GM23338 (cell line): Measurements from ENCODE around the gene CTNNA1. TPM values are rescaled to one million over a fixed set of nuclear protein-coding genes. Genes with fewer than 3 reads are reported as not detected.

Experiments
- ATAC-seq: fragments of 200-7000 bp; cut with Tn5 transposase; 3 replicates; pipeline ENCODE4 v1.9.1; 2020
- DNase-seq: peaks from one replicate; pipeline ENCODE4 v3.0.0-alpha.2; 2015; ENCODE audit warnings: low spot score
- H2AFZ ChIP-seq: fragments of 200-600 bp; sonication (generic); 2 replicates; pipeline ENCODE4 v1.8.0; 2016; ENCODE audit warnings: antibody characterized with exemption, mild to moderate bottlenecking, moderate library complexity
- H3F3A ChIP-seq: fragments of 200-600 bp; sonication (generic); replicated peaks from 2 replicates; pipeline ENCODE4 v1.8.0; 2017; ENCODE audit warnings: antibody characterized with exemption, mixed run types, low read depth
- H3K27ac ChIP-seq: fragments of 200-600 bp; sonication (generic); 2 replicates; pipeline ENCODE4 v1.6.1; 2016; ENCODE audit warnings: low read depth
- H3K27me3 ChIP-seq: fragments of 200-600 bp; sonication (generic); 2 replicates; pipeline ENCODE4 v1.8.0; 2016; ENCODE audit warnings: mild to moderate bottlenecking, mixed run types, moderate library complexity; ENCODE audit not compliant: insufficient read depth
- H3K36me3 ChIP-seq: fragments of 200-600 bp; sonication (generic); 2 replicates; pipeline ENCODE4 v1.8.0; 2016; ENCODE audit warnings: mild to moderate bottlenecking; ENCODE audit not compliant: insufficient read depth
- H3K4me1 ChIP-seq: fragments of 200-600 bp; sonication (generic); 2 replicates; pipeline ENCODE4 v1.8.0; 2016; ENCODE audit warnings: mild to moderate bottlenecking, moderate library complexity; ENCODE audit not compliant: insufficient read depth
- H3K4me2 ChIP-seq: fragments of 200-600 bp; sonication (generic); 2 replicates; pipeline ENCODE4 v1.7.1; 2017; ENCODE audit warnings: mixed run types
- H3K4me3 ChIP-seq: fragments of 200-600 bp; sonication (generic); 2 replicates; pipeline ENCODE4 v1.6.1; 2016; ENCODE audit warnings: mixed run types
- H3K79me2 ChIP-seq: fragments of 200-600 bp; sonication (generic); replicated peaks from 2 replicates; pipeline ENCODE4 v1.8.0; 2017; ENCODE audit warnings: mild to moderate bottlenecking; ENCODE audit not compliant: insufficient read depth
- H3K9me2 ChIP-seq: fragments of 200-600 bp; sonication (generic); 2 replicates; pipeline ENCODE4 v1.8.0; 2017; ENCODE audit not compliant: insufficient read depth
- H4K20me1 ChIP-seq: fragments of 200-600 bp; sonication (generic); replicated peaks from 2 replicates; pipeline ENCODE4 v1.8.0; 2017; ENCODE audit warnings: mild to moderate bottlenecking; ENCODE audit not compliant: insufficient read depth
- H3K27ac Mint-ChIP-seq: 2 replicates; pipeline ENCODE4 v1.8.0; 2020; ENCODE audit warnings: inconsistent platforms, mild to moderate bottlenecking, moderate library complexity, mixed read lengths
- H3K27me3 Mint-ChIP-seq: 3 replicates; pipeline ENCODE4 v1.8.0; 2022; ENCODE audit warnings: low read depth, mild to moderate bottlenecking, moderate library complexity, mixed read lengths, inconsistent platforms; ENCODE audit not compliant: insufficient read depth, poor library complexity
- H3K36me3 Mint-ChIP-seq: 3 replicates; pipeline ENCODE4 v1.8.0; 2021; ENCODE audit warnings: low read depth, mild to moderate bottlenecking, inconsistent platforms, moderate library complexity, mixed read lengths
- H3K4me1 Mint-ChIP-seq: 3 replicates; pipeline ENCODE4 v1.8.0; 2020; ENCODE audit warnings: mild to moderate bottlenecking, inconsistent platforms, mixed read lengths
- H3K4me3 Mint-ChIP-seq: 3 replicates; pipeline ENCODE4 v1.8.0; 2021; ENCODE audit warnings: moderate library complexity, mild to moderate bottlenecking, inconsistent platforms, mixed read lengths
- H3K9me3 Mint-ChIP-seq: 3 replicates; pipeline ENCODE4 v1.8.0; 2020; ENCODE audit warnings: moderate library complexity, mild to moderate bottlenecking, inconsistent platforms, mixed read lengths
- CREB1 ChIP-seq: fragments of 250-450 bp; sonication (Bioruptor Pico); IDR thresholded peaks from 2 replicates; pipeline ENCODE4 v1.5.0; 2020; ENCODE audit warnings: low read depth, mild to moderate bottlenecking, moderate library complexity
- CTCF ChIP-seq, 2 experiments: fragments of 200-600 bp in 1 of 2; sonication (generic) in 1 of 2; conservative IDR thresholded peaks; 2 replicates each; pipeline versions ENCODE4 v1.5.1 to v1.6.1; 2016 to 2017; ENCODE audit warnings: antibody characterized with exemption in 2 of 2, low read depth in 2 of 2, mild to moderate bottlenecking in 2 of 2, moderate library complexity in 1 of 2
- ETS1 ChIP-seq: IDR thresholded peaks from 2 replicates; pipeline ENCODE4 v1.6.1; 2016; ENCODE audit warnings: antibody characterized with exemption
- EZH2 ChIP-seq: fragments of 200-600 bp; sonication (generic); IDR thresholded peaks from one replicate; pipeline ENCODE4 v1.8.0; 2017; ENCODE audit warnings: antibody characterized with exemption, mild to moderate bottlenecking, low read depth; ENCODE audit not compliant: unreplicated experiment
- EZH2phosphoT487 ChIP-seq: fragments of 200-600 bp; sonication (generic); IDR thresholded peaks from one replicate; pipeline ENCODE4 v1.8.1; 2018; ENCODE audit warnings: antibody characterized with exemption; ENCODE audit not compliant: unreplicated experiment
- JUNB ChIP-seq: IDR thresholded peaks from one replicate; pipeline ENCODE4 v1.6.1; 2016; ENCODE audit warnings: antibody characterized with exemption; ENCODE audit not compliant: unreplicated experiment
- NANOG ChIP-seq: IDR thresholded peaks from 2 replicates; pipeline ENCODE4 v1.6.1; 2016; ENCODE audit warnings: antibody characterized with exemption, borderline replicate concordance
- POLR2AphosphoS5 ChIP-seq: IDR thresholded peaks from 2 replicates; pipeline ENCODE4 v1.6.1; 2016; ENCODE audit warnings: antibody characterized with exemption, low read depth
- STAT1 ChIP-seq: IDR thresholded peaks from one replicate; pipeline ENCODE4 v1.6.1; 2016; ENCODE audit warnings: antibody characterized with exemption; ENCODE audit not compliant: unreplicated experiment
- ZNF114 ChIP-seq: fragments of 250-450 bp; sonication (Bioruptor Pico); IDR thresholded peaks from 2 replicates; pipeline ENCODE4 v1.5.0; 2020; ENCODE audit warnings: mild to moderate bottlenecking, moderate library complexity
- ZNF331 ChIP-seq: fragments of 250-450 bp; sonication (Bioruptor Pico); IDR thresholded peaks from 2 replicates; pipeline ENCODE4 v1.5.0; 2020; ENCODE audit warnings: low read depth, mild to moderate bottlenecking, moderate library complexity
- ZNF462 ChIP-seq: fragments of 250-450 bp; sonication (Bioruptor Pico); IDR thresholded peaks from 2 replicates; pipeline ENCODE4 v1.5.0; 2020; ENCODE audit warnings: mild to moderate bottlenecking, moderate library complexity
- polyA plus RNA-seq: library from polyadenylated mRNA; unstranded; fragments of >200 nt; fragmentation: Nextera tagmentation; extraction: Ambion mirVana; gene quantifications from 2 replicates; pipeline ENCODE4 v1.2.1, GENCODE V29; 2016
- total RNA-seq: library from RNA; depleted of rRNA; stranded (reverse); fragments of >200 nt; shearing (Covaris generic); gene quantifications from 2 replicates; pipeline ENCODE4 v1.2.3, GENCODE V29; 2014

The CTNNA1 gene
- total and polyA plus RNA-seq, 2 experiments from 2014 or later = 111 to 348 TPM

- peaks cover 9% of the 10 kb centered on the region for H3K27me3 Mint-ChIP-seq
- H4K20me1 ChIP-seq = peaks cover 42% of the 10 kb centered on the region
- no peak for ATAC-seq
Observed at GRCh38 chr5:138757061-138757776, 4.0 kb downstream of the CTNNA1 start.

More at GRCh38 chr5:138757061-138757776, 4.0 kb downstream of the CTNNA1 start:
- H3K4me1 ChIP-seq = peaks cover 37% of the 10 kb centered on the region
- no peak overlapping the region for H3K4me2 ChIP-seq
- TF ChIP-seq ETS1 (no peak), JUNB (no peak), POLR2AphosphoS5 (no peak), ZNF331 (no peak), ZNF462 (CRISPR knock-in tag) (no peak), NANOG (no peak), EZH2 (no peak), ZNF114 (CRISPR knock-in tag) (no peak), CREB1 (CRISPR knock-in tag) (no peak), STAT1 (no peak), EZH2phosphoT487 (no peak), CTCF (conservative IDR thresholded peaks at IDR 0.05; ENCODE audit: low read depth in 2 of 2) (no peak)
- 0 out of 2 replicates have a peak, but pooled peaks cover 4% of the 10 kb centered on the region for H3F3A ChIP-seq
- H3K4me3 ChIP-seq = no peak overlapping the region
- no peaks in the 10 kb centered on the region for H3K9me2 ChIP-seq
- H3K79me2 ChIP-seq = peaks cover 85% of the 10 kb centered on the region
- no peak overlapping the region for H3K4me3 Mint-ChIP-seq
- H3K27ac Mint-ChIP-seq = no peak overlapping the region
- H2AFZ ChIP-seq = no peak overlapping the region
- peaks cover 29% of the 10 kb centered on the region for H3K9me3 Mint-ChIP-seq
- no peaks in the 10 kb centered on the region for H3K27me3 ChIP-seq
- DNase-seq = no peak
- H3K4me1 Mint-ChIP-seq = peaks cover 36% of the 10 kb centered on the region
- H3K36me3 Mint-ChIP-seq = peaks cover 61% of the 10 kb centered on the region
- peaks cover 18% of the 10 kb centered on the region for H3K36me3 ChIP-seq
- 0 out of 2 replicates have a peak overlapping the region, but pooled peaks have one; percentile 32 for H3K27ac ChIP-seq
